Glomerular endothelial cell (primary cell): ENCODE measurements around the gene REEP1. TPM values are rescaled to one million over a fixed set of nuclear protein-coding genes. Genes with fewer than 3 reads are reported as not detected.
"Not testable (repeated sequence)": the region's sequence is repeated elsewhere in the genome, so short reads cannot be mapped to it uniquely, and the experiment has no call there.

Experiments used
- DNase-seq: peaks from one replicate; pipeline ENCODE4 v3.0.0-alpha.2; 2011; ENCODE audit warnings: low read depth, low spot score; ENCODE audit errors: extremely low read depth
- total RNA-seq: library from RNA; depleted of rRNA; stranded (reverse); fragments of >200 nt; gene quantifications from 2 replicates; pipeline ENCODE4 v1.2.3, GENCODE V29; 2015

The REEP1 gene
- total RNA-seq, 1 donor from 2014 or later, result 0.06 TPM

DNA sequence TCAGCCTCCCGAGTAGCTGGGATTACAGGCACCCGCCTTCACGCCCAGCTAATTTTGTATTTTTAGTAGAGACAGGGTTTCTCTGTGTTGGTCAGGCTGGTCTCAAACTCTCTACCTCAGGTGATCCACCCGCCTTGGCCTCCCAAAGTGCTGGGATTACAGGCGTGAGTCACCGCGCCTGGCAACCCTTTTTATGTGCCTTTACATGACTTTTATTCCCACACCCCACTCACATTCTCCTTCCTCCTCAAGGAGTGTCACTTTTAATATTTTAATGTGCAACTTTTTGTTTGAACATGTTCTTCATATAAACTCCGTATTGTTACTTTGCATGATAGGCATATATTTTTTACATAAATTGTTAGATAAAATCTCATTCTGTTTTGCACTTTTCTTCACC, 108.9 kb downstream of the REEP1 start:
- not testable (repeated sequence) for DNase-seq

DNA sequence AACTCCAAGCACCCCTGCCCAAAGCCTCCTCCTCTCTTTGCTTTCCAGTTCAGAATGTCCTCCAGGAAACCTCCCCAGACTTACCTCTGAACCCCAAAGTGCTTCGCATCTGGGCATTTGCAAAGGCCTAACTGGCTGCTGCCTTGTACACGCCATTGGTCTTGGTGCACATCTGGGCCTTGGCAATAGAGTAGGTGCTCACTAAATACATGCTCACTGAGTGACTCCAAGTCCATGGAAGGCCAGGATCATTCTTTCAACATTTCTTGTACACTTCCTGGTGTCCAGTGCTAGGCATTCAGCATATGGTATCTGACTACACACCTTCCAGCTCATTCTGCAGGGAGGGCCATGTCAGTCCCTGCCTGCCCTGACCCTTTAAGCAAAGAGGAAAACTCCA, 109.7 kb downstream of the REEP1 start:
- DNase-seq, result no peak

DNA sequence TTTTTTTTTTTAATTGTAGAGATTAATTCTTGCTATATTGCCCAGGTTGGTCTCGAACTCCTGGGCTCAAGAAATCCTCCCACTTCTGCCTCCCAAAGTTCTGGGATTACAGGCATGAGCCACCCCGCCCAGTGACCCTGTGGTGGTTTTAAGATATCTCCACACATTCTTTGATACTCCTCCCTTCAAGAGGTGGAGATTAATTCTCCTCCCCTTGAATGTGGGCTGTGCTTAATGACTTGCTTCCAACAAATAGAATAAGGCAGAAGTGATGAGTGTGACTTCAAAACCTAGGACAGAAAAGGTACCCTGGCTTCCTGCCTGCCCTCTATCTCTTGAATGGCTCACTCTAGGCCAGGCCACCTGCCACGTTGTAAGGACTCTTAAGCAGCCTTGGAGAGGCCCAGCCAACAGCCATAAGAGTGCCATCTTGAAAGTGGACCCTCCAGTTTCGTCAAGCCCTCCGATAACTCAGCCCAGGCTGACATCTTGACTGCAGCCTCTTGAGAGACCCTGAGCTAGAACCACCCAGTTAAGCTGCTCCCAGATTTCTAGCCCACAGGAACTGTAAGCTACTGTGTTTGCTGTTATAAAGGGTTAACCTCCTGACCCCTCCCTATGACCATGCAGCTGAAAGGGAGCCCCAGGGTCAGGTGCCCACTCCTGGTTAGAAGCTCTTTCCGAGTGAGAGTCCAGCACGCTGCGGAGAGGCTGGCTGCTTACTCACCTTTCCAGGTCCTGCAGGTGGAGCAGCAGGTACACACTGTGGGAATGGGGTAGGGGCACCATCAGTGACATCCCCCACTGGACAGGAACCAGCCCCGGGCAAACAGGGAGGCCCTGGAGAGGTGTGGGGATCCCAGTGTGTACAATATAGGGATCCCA, 110.5 kb downstream of the REEP1 start:
- no peak for DNase-seq

DNA sequence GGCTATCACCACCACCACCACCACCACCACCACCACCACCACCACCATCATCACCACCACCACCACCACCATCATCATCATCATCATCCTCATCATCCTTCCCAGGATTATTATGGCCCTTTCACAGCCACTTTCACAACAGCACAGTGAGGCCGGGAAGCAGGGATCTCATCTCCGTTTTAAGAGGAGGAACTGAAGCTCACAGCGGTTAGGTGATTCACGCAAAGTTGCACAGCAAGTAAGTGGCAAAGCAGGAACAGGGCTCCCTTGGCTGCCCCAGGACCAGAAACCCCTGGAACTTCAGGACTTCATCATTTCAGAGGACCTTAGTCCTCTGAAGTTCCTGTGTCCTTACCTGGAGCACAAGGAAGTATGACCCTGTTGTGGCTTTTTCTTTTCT, 111.4 kb downstream of the REEP1 start:
- DNase-seq, result no peak

DNA sequence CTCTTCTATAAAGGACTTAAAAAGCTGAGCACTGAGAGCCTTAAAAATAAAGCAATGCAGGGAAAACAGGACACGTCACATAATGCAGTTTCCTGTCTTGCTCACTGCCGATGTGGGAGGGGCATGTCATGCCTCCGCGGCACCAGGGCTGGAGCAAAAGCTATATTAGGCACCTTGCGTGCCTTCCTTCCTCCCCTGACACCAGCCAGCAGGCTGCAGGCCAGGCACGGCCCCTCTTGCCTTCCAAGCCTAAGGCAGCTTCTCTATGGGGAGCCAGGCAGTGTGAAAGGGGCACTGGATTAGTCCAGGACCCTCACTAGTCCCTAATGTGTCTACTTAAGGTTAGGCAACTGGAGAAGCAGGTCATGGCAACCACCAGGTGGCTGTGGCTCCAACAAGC, 111.8 kb downstream of the REEP1 start:
- DNase-seq, result peak; percentile 29

DNA sequence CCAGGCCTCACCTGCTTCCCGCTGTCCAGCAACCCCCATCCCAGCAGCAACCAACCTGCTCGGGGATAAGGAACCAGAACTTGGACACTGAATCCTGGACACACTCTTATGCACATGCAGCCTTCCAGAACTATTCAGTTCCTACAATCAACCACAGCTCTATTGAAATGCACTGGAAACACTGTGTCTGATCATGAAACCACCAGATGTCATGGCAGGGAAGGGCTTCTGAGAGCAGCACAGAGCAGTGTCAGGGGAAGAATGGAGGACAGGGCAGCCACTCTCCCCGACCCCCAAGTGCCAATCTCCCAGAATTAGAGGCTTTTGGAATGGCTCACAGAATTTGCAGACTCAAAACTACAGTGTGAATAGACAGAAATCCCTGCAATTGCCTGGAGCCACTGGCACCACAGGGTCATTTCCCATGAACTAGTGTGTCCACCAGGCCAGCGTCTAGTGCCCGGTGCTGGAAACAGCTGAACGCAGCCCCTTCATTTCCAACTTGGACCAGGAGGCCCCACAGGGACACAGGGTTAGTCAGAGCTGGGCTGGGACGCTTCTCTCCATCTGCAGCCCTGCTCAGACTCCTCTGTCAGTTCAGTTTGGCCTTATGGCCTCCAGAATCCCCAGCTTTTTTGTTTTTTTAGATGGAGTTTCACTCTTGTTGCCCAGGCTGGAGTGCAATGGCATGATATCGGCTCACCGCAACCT, 112.6 kb downstream of the REEP1 start:
- DNase-seq, result no peak

DNA sequence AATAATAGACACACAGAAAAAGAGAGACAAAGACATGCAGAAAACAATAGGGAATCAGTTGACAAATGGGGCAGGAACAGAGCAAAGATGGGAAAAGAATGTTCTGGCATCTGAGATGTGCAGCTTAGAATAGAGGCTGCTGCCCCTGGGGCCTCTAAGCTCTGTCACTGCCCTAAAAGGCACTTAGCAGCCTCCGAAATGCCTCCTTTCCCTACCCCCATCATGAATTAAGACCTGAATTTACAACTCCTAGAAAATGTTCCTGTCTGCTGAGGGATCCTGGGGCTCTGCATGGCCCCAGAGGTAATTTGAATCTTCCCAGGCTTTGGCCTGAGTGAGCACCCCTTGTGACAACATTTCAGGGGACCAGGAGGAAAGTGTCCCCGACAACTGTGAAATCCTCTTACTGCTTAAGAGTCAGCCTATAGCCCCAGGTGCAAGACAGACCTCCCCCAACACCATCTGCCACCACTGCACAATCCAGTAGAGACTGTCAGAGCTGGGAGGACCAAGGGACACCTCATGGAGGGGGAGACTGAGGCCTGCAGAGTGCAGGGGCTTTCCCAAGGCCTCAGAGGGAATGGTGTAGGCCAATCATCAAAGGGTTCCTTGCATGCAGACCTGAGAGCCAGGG, 113.4 kb downstream of the REEP1 start:
- DNase-seq, result no peak

DNA sequence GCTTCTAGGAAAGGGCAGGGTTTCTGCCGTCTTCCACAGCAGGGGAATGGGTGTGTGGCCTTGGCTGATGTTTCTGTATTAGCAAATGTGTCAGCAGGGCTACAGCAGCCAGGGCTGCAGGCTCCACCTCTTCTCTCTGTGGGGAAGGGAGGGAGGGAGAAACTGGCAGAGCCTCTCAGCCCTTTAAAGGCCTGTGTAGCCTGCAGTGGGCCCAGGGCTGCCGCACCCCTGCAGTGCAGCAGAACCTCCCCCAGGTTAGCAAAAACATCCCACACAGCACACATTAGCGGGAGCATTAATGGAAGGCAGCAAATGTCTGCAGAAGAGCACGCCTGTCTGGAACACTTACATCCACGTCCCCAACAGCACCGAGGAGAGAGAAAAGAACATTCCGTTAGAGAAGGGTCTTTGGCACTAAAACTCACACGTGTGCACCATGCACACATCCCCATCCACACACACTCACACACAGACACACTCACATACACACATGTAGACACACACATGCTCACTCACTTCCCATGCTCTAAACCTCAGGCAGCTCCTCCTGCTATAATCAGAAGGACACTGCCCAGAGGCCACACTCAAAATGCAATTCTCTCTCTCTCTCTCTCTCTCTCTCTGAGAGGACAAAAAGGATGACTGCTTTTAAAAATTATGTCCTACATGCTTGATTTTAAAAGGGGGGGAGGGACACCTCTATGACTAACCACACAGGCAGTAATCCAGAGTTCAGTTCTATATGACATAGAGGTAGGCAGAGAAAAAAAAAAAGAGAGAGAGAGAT, 114.1 kb downstream of the REEP1 start:
- no peak for DNase-seq

DNA sequence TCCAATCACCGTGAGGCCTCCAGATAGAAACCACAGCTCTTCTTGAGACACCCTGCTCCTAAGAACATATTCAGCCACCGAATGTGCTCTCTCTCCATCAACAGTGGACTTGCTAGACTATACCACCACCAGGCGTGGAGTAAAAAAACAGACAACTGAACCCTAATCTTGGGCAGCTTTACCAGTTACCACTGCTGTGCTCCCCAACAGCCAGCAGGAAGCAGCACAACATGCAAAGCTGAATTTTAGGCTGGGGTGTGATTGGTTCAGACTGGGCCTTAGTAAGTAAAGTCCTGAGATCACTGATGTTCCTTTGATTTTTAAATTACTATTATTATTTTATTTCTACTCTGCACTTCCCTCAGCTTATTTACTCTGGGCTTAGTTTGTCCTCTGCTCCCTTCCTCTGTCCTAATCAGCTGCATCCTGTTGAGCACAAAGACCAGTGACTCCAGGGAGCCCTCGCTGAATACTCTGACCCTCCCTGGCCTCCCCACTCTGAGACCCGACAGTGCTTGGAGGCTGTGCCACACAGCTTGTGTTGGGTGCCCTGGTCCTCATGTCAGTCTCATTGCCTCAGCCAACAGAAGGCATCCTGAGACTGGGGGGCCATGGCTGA, 116.3 kb downstream of the REEP1 start:
- no peak for DNase-seq

DNA sequence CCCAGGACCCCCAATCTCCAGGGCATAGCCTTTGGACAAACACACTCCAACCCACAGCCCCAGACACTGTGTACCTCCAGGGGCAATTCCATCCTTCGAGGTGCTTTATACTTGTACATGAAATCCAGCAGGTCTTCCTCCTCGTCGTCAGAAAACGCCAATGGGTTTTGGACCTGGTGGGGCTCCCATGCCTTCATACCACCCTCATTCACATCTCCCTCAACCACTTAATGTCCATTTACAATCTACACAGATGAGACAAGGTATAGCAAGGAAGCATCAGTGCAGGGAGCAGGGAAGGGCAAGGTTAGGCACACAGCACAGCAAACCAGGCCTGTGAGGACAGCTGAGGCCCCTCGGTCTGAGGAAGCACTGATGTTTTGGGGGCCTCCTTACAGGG, 117.5 kb downstream of the REEP1 start:
- no peak for DNase-seq

DNA sequence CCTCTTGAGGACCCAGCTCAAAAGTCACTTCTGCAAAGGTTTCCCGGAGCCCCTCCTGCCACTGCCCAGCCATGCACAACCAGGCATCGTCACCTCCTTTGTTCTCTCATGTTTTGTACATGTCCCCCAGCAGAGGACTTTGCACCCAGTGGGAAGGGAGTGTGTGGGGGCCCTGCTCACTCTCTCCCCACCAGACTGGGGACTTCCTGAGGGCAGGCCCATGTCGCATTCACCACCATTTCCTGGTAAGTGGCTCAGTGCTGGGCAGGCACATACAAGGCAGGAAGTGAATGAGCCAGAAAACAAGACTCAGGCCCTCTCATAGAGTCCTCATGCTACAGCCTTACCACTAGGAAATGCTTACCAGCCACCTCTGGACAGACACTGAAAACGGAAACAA, 119.3 kb downstream of the REEP1 start:
- DNase-seq, result no peak

DNA sequence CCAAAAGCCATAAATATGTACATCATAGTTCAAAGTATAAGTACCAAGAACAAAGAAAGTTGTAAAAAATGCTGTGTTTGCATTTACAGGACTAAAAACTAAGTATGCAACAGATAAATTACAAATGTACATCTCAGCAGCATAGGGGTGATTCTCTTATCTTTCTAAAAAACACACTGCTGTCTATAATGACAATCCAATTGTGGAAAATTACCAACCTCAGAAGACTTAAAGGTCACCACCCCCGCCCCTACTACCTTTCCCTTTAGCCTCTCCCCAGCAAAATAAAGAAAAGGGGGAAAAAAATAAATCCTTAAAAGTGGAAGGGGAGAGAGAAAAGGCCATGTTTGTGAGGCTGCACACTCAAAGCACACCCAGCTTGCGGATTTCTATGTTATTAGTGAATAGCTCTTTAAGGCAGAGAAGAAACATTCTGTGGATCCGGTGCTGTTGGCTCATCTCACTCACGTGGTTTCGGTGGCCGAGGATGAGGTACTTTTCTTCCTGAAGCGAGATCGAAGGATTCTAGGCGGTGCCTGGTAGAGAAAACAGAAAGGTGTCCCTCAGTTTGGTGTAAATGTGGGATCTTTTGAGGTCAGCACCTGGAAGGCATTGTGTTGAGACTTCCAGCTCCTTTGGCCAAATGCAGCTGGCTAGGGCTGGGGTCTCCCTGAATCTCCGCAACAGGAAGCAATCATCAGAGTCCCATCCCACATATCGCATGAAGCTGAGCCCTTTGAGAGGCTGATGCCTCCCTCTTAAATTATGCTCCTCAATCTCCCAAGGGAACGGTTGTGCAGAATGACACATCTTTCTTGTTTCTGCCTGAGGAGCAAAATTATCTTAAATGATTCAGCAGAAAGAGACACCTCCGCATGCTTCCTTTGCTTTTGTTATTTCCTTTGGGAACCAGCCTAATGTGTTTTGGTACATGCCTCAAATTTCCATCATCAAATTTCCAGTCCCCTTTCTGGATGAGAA, 120.6 kb downstream of the REEP1 start:
- no peak for DNase-seq

DNA sequence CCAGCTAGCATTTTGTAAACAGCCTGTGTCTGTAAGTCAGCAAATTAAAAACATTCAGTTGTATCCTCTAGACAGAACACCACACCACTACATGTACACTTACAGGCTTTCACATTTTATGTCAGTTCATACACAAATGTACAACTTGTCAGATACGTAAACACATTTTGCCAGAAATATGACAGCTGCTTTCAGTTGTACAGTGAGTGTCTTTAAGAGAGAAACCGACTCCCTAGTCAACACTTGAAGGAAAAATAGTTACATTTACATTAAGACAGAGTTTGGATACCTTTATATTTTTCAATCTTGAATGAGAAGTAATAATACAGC, 123.0 kb downstream of the REEP1 start:
- DNase-seq, result no peak

DNA sequence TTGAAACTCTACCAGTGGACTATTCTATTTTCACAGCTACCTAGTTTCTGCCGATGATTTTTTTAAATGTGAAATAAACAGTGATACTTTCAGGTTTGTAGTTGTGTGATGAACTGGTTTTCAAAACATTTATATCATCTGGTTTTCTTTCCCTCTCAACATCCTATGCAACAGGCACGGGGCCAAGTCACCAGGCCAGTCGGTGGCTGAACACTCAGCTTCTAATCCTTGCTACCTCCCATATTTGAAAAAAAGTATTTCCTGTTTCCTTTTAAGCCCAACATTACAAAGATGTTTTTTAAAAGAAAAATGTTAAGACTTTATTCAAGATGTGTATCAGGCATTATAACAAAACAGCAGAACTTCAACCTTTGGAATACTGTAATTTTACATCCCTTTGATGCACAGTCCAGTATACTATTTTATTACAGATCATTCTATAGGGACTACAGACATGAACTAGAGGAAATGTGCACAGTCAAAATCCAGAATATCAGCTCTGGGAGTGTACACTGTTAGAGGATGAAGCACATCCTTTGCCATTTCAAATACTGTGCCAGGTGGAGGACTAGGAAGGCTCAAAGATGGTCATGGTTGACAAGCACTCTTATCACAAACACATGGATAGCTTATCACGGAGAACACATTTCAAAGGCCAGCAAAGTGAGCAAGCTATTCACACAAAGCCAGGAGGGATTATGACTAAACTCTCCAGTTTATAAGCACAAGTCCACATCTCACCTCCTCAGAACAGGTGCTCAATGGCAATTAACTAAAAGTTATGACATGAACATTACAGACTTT, 123.5 kb downstream of the REEP1 start:
- no peak for DNase-seq

DNA sequence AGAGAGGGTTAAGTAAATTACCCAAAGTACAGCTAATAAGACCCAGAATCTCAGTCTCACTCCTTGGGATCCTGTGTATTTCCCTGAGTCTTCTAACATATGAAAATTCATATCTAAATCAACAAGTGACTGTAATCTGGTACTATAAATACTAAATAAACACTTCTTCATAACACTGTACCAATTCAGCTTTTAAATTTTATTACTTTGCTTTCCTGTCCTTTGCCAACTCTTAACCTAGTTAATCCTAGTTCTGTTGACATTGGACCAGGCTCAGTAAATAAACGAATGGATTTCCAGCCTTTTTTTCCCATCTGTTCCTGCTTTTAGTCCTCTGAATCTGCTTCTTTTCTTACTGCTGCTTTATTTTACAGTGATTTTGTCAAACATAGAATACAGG, 124.4 kb downstream of the REEP1 start:
- no peak for DNase-seq

DNA sequence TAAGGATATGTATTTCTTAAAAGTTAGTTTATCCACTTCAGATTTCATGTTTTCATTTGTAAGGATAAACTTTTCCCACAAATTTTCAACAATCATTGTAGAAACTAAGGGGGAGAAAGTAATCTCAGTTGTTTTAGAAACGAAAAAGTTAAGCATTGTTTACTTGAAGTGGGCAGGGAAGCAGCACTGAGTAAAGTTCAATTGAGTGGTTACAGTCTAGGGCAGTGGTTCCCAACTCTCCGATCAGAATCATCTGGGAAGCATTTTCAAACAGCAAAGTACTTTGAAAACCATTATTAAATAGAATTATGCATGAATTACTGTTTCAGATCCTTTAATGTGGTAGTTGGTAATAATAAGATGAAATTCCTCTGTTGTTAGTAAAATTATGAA, 125.6 kb downstream of the REEP1 start:
- DNase-seq, result no peak

DNA sequence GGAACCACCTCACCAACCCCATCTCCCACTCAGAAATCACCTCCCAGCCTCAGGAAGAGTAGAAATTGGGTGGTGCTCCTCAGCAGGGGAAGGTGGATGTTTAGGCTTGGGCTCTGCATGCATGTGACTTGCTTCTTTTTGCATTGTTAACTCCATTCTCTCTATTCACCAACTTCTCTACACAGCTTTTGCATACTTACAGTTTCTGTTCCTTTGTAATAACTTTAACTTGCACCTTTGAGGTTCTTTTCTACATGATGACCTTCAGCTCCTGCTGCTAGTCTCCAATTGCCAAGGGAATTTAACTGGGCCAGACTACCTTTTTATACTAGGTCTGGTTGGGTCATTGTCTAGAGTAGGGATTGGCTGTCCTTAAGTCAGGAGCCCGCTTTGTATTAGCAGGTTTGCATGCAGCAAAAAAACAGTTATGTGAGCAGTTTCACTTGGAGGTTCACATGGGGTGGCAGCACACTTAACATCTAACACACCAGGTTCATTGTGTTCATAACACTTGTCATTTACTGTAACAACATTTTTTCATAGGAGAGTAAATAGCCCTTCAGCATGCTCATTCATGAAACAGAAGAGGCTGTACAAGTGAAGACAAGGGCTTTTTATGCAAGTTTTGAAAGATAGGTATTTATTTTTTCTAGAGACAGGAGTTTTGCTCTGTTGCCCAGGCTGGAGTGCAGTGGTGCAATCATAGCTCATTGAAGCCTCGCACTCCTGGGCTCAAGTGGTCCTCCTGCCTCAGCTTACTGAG, 126.2 kb downstream of the REEP1 start:
- no peak for DNase-seq

DNA sequence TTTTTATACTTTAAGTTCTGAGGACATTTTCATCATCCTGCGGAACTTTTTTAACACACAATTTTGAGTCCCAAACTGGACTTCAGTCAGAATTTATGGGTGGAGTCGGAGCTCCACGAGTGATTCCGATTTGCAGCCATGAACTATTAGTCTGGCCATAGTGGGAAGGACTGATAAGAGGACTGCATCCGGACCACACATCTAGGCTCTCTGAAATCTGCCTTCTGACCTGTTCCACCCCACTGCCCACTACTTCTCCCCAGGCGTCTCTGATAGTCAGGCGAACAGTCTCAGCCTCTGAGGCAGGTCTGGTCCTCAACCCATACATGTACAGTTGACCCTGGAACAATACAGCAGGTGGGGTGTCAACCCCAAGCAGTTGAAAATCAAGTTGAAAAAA, 133.0 kb downstream of the REEP1 start:
- DNase-seq, result no peak
